Measurements from ENCODE around the gene ATP5ME. TPM values are rescaled to one million over a fixed set of nuclear protein-coding genes. Genes with fewer than 3 reads are reported as not detected.

The ATP5ME gene
- total and polyA plus RNA-seq, 2 donors (not counting 1 experiment from before 2014, with no cell fraction given): 257 to 356 TPM

GRCh38 chr4:712093-712492, 38.0 kb upstream of the ATP5ME start:
- H3K36me3 ChIP-seq (ENCODE audit: control insufficient read depth, insufficient read depth, low read length): no peaks in the 10 kb centered on the region
- H3K27me3 ChIP-seq (ENCODE audit: control insufficient read depth, insufficient read depth, low read length): no peaks in the 10 kb centered on the region
- no peak overlapping the region for H3K27ac ChIP-seq (ENCODE audit: insufficient read depth, low read length)
- no peak overlapping the region for H2AFZ ChIP-seq (ENCODE audit: low read length)
- TF ChIP-seq CTCF (conservative IDR thresholded peaks at IDR 0.05 in 1 of 2, IDR thresholded peaks at IDR 0.05 in 1 of 2; ENCODE audit: low read depth in 1 of 2, low read length in 2 of 2) (no peak), EZH2 (IDR thresholded peaks at IDR 0.05; ENCODE audit: low read length, missing control alignments) (no peak)
- no peak overlapping the region for H3K4me3 ChIP-seq (replicated peaks in 1 of 4; ENCODE audit: control extremely low read depth in 1 of 4, insufficient read depth in 1 of 4, low read depth in 3 of 4, low read length in 4 of 4)
- H3K79me2 ChIP-seq (ENCODE audit: control insufficient read depth, insufficient read depth, low read length): peaks cover 66% of the 10 kb centered on the region
- H4K20me1 ChIP-seq (ENCODE audit: control insufficient read depth, extremely low read depth, insufficient read depth, low read length): peaks cover 3% of the 10 kb centered on the region
- no peak overlapping the region for H3K4me2 ChIP-seq (ENCODE audit: extremely low read depth, insufficient read depth, low read length)
- DNase-seq (ENCODE audit: low read depth in 2 of 2): no peak
- H3K9me3 ChIP-seq (ENCODE audit: control insufficient read depth, insufficient read depth, low read depth, low read length): no peaks in the 10 kb centered on the region
- no peaks in the 10 kb centered on the region for H3K4me1 ChIP-seq (ENCODE audit: control insufficient read depth, extremely low read depth, insufficient read depth, low read length)
- no peak overlapping the region for H3K9ac ChIP-seq (ENCODE audit: insufficient read depth, low read length)

- no peaks in the 10 kb centered on the region for H3K36me3 ChIP-seq (ENCODE audit: control insufficient read depth, insufficient read depth, low read length)
- peaks cover 75% of the 10 kb centered on the region for H3K79me2 ChIP-seq (ENCODE audit: control insufficient read depth, insufficient read depth, low read length)
- no peak overlapping the region for H3K27ac ChIP-seq (ENCODE audit: insufficient read depth, low read length)
- H3K9me3 ChIP-seq (ENCODE audit: control insufficient read depth, insufficient read depth, low read depth, low read length): no peaks in the 10 kb centered on the region
- no peaks in the 10 kb centered on the region for H3K27me3 ChIP-seq (ENCODE audit: control insufficient read depth, insufficient read depth, low read length)
- no peak overlapping the region for H3K4me2 ChIP-seq (ENCODE audit: extremely low read depth, insufficient read depth, low read length)
- H3K9ac ChIP-seq (ENCODE audit: insufficient read depth, low read length): no peak overlapping the region
- TF ChIP-seq CTCF (conservative IDR thresholded peaks at IDR 0.05 in 1 of 2, IDR thresholded peaks at IDR 0.05 in 1 of 2; ENCODE audit: low read depth in 1 of 2, low read length in 2 of 2): no peak
- no peak for TF ChIP-seq EZH2 (IDR thresholded peaks at IDR 0.05; ENCODE audit: low read length, missing control alignments)
- no peaks in the 10 kb centered on the region for H3K4me1 ChIP-seq (ENCODE audit: control insufficient read depth, extremely low read depth, insufficient read depth, low read length)
- H2AFZ ChIP-seq (ENCODE audit: low read length): no peak overlapping the region
- H3K4me3 ChIP-seq (replicated peaks in 1 of 4; ENCODE audit: control extremely low read depth in 1 of 4, insufficient read depth in 1 of 4, low read depth in 3 of 4, low read length in 4 of 4): no peak overlapping the region
- no peak for DNase-seq (ENCODE audit: low read depth in 2 of 2)
- peaks cover 3% of the 10 kb centered on the region for H4K20me1 ChIP-seq (ENCODE audit: control insufficient read depth, extremely low read depth, insufficient read depth, low read length)
Measured at GRCh38 chr4:710916-711315, 36.8 kb upstream of the ATP5ME start.

GRCh38 chr4:710116-710515, 36.0 kb upstream of the ATP5ME start:
- no peaks in the 10 kb centered on the region for H3K9me3 ChIP-seq (ENCODE audit: control insufficient read depth, insufficient read depth, low read depth, low read length)
- no peaks in the 10 kb centered on the region for H3K36me3 ChIP-seq (ENCODE audit: control insufficient read depth, insufficient read depth, low read length)
- H3K27ac ChIP-seq (ENCODE audit: insufficient read depth, low read length): no peak overlapping the region
- no peaks in the 10 kb centered on the region for H3K27me3 ChIP-seq (ENCODE audit: control insufficient read depth, insufficient read depth, low read length)
- no peak for TF ChIP-seq CTCF (conservative IDR thresholded peaks at IDR 0.05 in 1 of 2, IDR thresholded peaks at IDR 0.05 in 1 of 2; ENCODE audit: low read depth in 1 of 2, low read length in 2 of 2)
- no peak for TF ChIP-seq EZH2 (IDR thresholded peaks at IDR 0.05; ENCODE audit: low read length, missing control alignments)
- H3K4me2 ChIP-seq (ENCODE audit: extremely low read depth, insufficient read depth, low read length): no peak overlapping the region
- DNase-seq (ENCODE audit: low read depth in 2 of 2): no peak
- H3K9ac ChIP-seq (ENCODE audit: insufficient read depth, low read length): no peak overlapping the region
- H2AFZ ChIP-seq (ENCODE audit: low read length): no peak overlapping the region
- no peaks in the 10 kb centered on the region for H3K4me1 ChIP-seq (ENCODE audit: control insufficient read depth, extremely low read depth, insufficient read depth, low read length)
- no peak overlapping the region for H3K4me3 ChIP-seq (replicated peaks in 1 of 4; ENCODE audit: control extremely low read depth in 1 of 4, insufficient read depth in 1 of 4, low read depth in 3 of 4, low read length in 4 of 4)
- peaks cover 3% of the 10 kb centered on the region for H4K20me1 ChIP-seq (ENCODE audit: control insufficient read depth, extremely low read depth, insufficient read depth, low read length)
- peaks cover 73% of the 10 kb centered on the region for H3K79me2 ChIP-seq (ENCODE audit: control insufficient read depth, insufficient read depth, low read length)

Data from fibroblast of lung (primary cell).